H1 (cell line): ENCODE measurements around the gene ADAMTS14. TPM values are rescaled to one million over a fixed set of nuclear protein-coding genes. Genes with fewer than 3 reads are reported as not detected.

Experiments
- CTCF ChIA-PET: fragments of 300-600 bp; sonication (Branson Sonifier 250); formaldehyde crosslinking; loops from one replicate; lab custom pipeline; 2021; ENCODE audit not compliant: partially characterized antibody; lab: Charles Lee
- POLR2A ChIA-PET: fragments of 300-600 bp; sonication (Branson Sonifier 250); formaldehyde crosslinking; loops from one replicate; lab custom pipeline; 2021; ENCODE audit warnings: inconsistent platforms; ENCODE audit not compliant: partially characterized antibody; lab: Charles Lee
- DNase-seq, 2 experiments: peaks; one replicate each; pipeline versions ENCODE4 v3.0.0 to v3.0.0-alpha.2; 2010 to 2022; ENCODE audit warnings: low spot score in 2 of 2, low read depth in 1 of 2, mixed read lengths in 1 of 2
- FAIRE-seq: peaks from 2 replicates; lab custom pipeline; 2011; peaks lifted over from hg19 to GRCh38; lab: Jason Lieb, UNC
- H2AFZ ChIP-seq: 2 replicates; pipeline ENCODE4 v1.8.1; 2012; ENCODE audit warnings: low read length, inconsistent platforms
- H2AK5ac ChIP-seq: 2 replicates; pipeline ENCODE4 v1.6.1; 2013; ENCODE audit warnings: low read depth, low read length
- H2BK120ac ChIP-seq: replicated peaks from 2 replicates; pipeline ENCODE3; 2013; ENCODE audit warnings: low read depth, low read length, inconsistent platforms
- H2BK12ac ChIP-seq: 2 replicates; pipeline ENCODE4 v1.6.1; 2013; ENCODE audit warnings: low read depth, low read length
- H2BK15ac ChIP-seq: 2 replicates; pipeline ENCODE4 v1.6.1; 2013; ENCODE audit warnings: low read length
- H2BK20ac ChIP-seq: 2 replicates; pipeline ENCODE4 v1.6.1; 2013; ENCODE audit warnings: low read length
- H2BK5ac ChIP-seq: 2 replicates; pipeline ENCODE4 v1.6.1; 2013; ENCODE audit warnings: low read depth, low read length
- H3K14ac ChIP-seq: 2 replicates; pipeline ENCODE4 v1.6.1; 2013; ENCODE audit warnings: inconsistent platforms; ENCODE audit not compliant: insufficient read length
- H3K18ac ChIP-seq: 2 replicates; pipeline ENCODE4 v1.6.1; 2013; ENCODE audit warnings: low read length; ENCODE audit errors: extremely low read depth
- H3K23ac ChIP-seq: 2 replicates; pipeline ENCODE4 v1.6.1; 2013; ENCODE audit warnings: inconsistent platforms; ENCODE audit not compliant: insufficient read length
- H3K23me2 ChIP-seq: 2 replicates; pipeline ENCODE4 v1.6.1; 2013; ENCODE audit warnings: low read depth, low read length
- H3K27ac ChIP-seq: 2 replicates; pipeline ENCODE4 v1.6.1; 2011; ENCODE audit warnings: low read depth, low read length, inconsistent platforms
- H3K27me3 ChIP-seq, 4 experiments: replicated peaks in 1 of 4; 1 replicate in 1 of 4; 2 replicates in 3 of 4; pipeline versions ENCODE4 v1.6.1 to v1.8.1; 2011 to 2013; ENCODE audit warnings: low read length in 3 of 4, mild to moderate bottlenecking in 3 of 4, inconsistent platforms in 2 of 4, mixed read lengths in 2 of 4, moderate library complexity in 1 of 4; ENCODE audit not compliant: control insufficient read depth in 3 of 4, insufficient read depth in 3 of 4; ENCODE audit errors: extremely low read depth in 1 of 4
- H3K36me3 ChIP-seq, 4 experiments: 2 replicates each; pipeline versions ENCODE4 v1.6.1 to v1.8.1; 2011 to 2013; ENCODE audit warnings: mild to moderate bottlenecking in 4 of 4, low read length in 3 of 4, moderate library complexity in 2 of 4, control low read depth in 1 of 4, inconsistent platforms in 1 of 4; ENCODE audit not compliant: insufficient read depth in 4 of 4, control insufficient read depth in 2 of 4
- H3K4ac ChIP-seq: replicated peaks from 2 replicates; pipeline ENCODE3; 2013; ENCODE audit warnings: low read length, low read depth, mixed read lengths, inconsistent platforms; ENCODE audit not compliant: insufficient read length
- H3K4me1 ChIP-seq, 4 experiments: replicated peaks in 1 of 4; 1 replicate in 1 of 4; 2 replicates in 3 of 4; pipeline versions ENCODE4 v1.6.1 to v1.8.1; 2011 to 2013; ENCODE audit warnings: low read length in 3 of 4, inconsistent platforms in 2 of 4, mixed read lengths in 1 of 4; ENCODE audit not compliant: insufficient read depth in 4 of 4, control insufficient read depth in 3 of 4
- H3K4me2 ChIP-seq, 2 experiments: 2 replicates each; pipeline versions ENCODE4 v1.6.1 to v1.8.1; 2011 to 2013; ENCODE audit warnings: low read depth in 2 of 2, low read length in 2 of 2, control low read depth in 1 of 2, inconsistent platforms in 1 of 2, mild to moderate bottlenecking in 1 of 2; ENCODE audit not compliant: insufficient read depth in 1 of 2
- H3K4me3 ChIP-seq, 4 experiments: fragments of 200-600, 300-600 bp in 1 of 4; sonication (generic), shearing (Covaris generic), sonication (Bioruptor Twin) in 1 of 4; 2 replicates each; pipeline versions ENCODE4 v1.5.1 to v1.8.1; 2011 to 2016; ENCODE audit warnings: low read length in 4 of 4, low read depth in 3 of 4, control low read depth in 2 of 4, inconsistent platforms in 2 of 4, mild to moderate bottlenecking in 2 of 4, mixed read lengths in 1 of 4, moderate library complexity in 1 of 4; ENCODE audit not compliant: insufficient read depth in 2 of 4; ENCODE audit errors: extremely low read depth in 1 of 4
- H3K56ac ChIP-seq: replicated peaks from 2 replicates; pipeline ENCODE3; 2013; ENCODE audit warnings: low read depth, mild to moderate bottlenecking, mixed read lengths, low read length, inconsistent platforms; ENCODE audit not compliant: insufficient read length
- H3K79me1 ChIP-seq: 2 replicates; pipeline ENCODE4 v1.6.1; 2013; ENCODE audit warnings: low read depth, low read length, control low read depth
- H3K79me2 ChIP-seq, 2 experiments: 2 replicates each; pipeline versions ENCODE4 v1.6.1 to v1.8.1; 2012 to 2013; ENCODE audit warnings: low read length in 2 of 2, mild to moderate bottlenecking in 2 of 2, inconsistent platforms in 1 of 2; ENCODE audit not compliant: insufficient read depth in 2 of 2, control insufficient read depth in 1 of 2
- H3K9ac ChIP-seq, 4 experiments: replicated peaks in 1 of 4; 1 replicate in 1 of 4; 2 replicates in 3 of 4; pipeline versions ENCODE4 v1.6.1 to v1.8.1; 2011 to 2013; ENCODE audit warnings: low read depth in 3 of 4, low read length in 3 of 4, control low read depth in 2 of 4, mild to moderate bottlenecking in 2 of 4, moderate library complexity in 2 of 4, inconsistent platforms in 1 of 4; ENCODE audit errors: extremely low read depth in 1 of 4
- H3K9me3 ChIP-seq, 2 experiments: 2 replicates each; pipeline versions ENCODE4 v1.6.1 to v1.8.1; 2012 to 2013; ENCODE audit warnings: mild to moderate bottlenecking in 2 of 2, moderate library complexity in 2 of 2, control low read depth in 1 of 2, inconsistent platforms in 1 of 2, low read depth in 1 of 2, low read length in 1 of 2, mixed read lengths in 1 of 2; ENCODE audit not compliant: insufficient read depth in 2 of 2
- H4K20me1 ChIP-seq, 2 experiments: replicated peaks in 1 of 2; 2 replicates each; pipeline versions ENCODE3 to v1.8.1; 2011 to 2013; ENCODE audit warnings: inconsistent platforms in 2 of 2, low read length in 2 of 2, mild to moderate bottlenecking in 1 of 2; ENCODE audit not compliant: insufficient read depth in 2 of 2, control insufficient read depth in 1 of 2
- H4K5ac ChIP-seq: 2 replicates; pipeline ENCODE4 v1.6.1; 2013; ENCODE audit warnings: low read length, low read depth, mixed read lengths, inconsistent platforms; ENCODE audit not compliant: insufficient read length
- H4K8ac ChIP-seq: 2 replicates; pipeline ENCODE4 v1.8.0; 2013; ENCODE audit warnings: mild to moderate bottlenecking, moderate library complexity, low read length, inconsistent platforms; ENCODE audit not compliant: insufficient read depth; ENCODE audit errors: extremely low read depth
- H4K91ac ChIP-seq: replicated peaks from 2 replicates; pipeline ENCODE3; 2013; ENCODE audit warnings: low read length, mixed read lengths, inconsistent platforms; ENCODE audit not compliant: insufficient read length
- CHD2 ChIP-seq: IDR thresholded peaks from 2 replicates; pipeline ENCODE4 v1.6.1; 2012; ENCODE audit warnings: low read length, improper control_type of control experiment
- CTCF ChIP-seq, 3 experiments: IDR thresholded peaks; 1 replicate in 2 of 3; 2 replicates in 1 of 3; pipeline versions ENCODE4 v1.5.1 to v1.6.1; 2011; ENCODE audit warnings: low read length in 3 of 3, mild to moderate bottlenecking in 3 of 3, inconsistent platforms in 2 of 3, low read depth in 1 of 3, moderate library complexity in 1 of 3; ENCODE audit not compliant: insufficient read depth in 1 of 3; ENCODE audit errors: control extremely low read depth in 1 of 3
- EGR1 ChIP-seq: IDR thresholded peaks from 2 replicates; pipeline ENCODE4 v1.6.1; 2011; ENCODE audit warnings: low read depth, low read length, borderline replicate concordance
- EZH2 ChIP-seq: fragments of 200-600 bp; sonication (generic); IDR thresholded peaks from 2 replicates; pipeline ENCODE4 v1.7.1; 2012; ENCODE audit warnings: low read depth, mild to moderate bottlenecking, moderate library complexity, low read length, inconsistent platforms; ENCODE audit not compliant: severe bottlenecking
- HDAC2 ChIP-seq, 2 experiments: fragments of 300-600 bp in 1 of 2; sonication (generic) in 1 of 2; IDR thresholded peaks; 2 replicates each; pipeline ENCODE4 v1.6.1; 2011 to 2012; ENCODE audit warnings: low read depth in 2 of 2, low read length in 2 of 2, mild to moderate bottlenecking in 2 of 2, moderate library complexity in 2 of 2, borderline replicate concordance in 1 of 2, inconsistent platforms in 1 of 2
- HDAC6 ChIP-seq: IDR thresholded peaks from one replicate; pipeline ENCODE4 v1.7.1; 2012; ENCODE audit warnings: low read depth, mild to moderate bottlenecking, inconsistent platforms, low read length, moderate library complexity
- POLR2AphosphoS5 ChIP-seq: IDR thresholded peaks from 2 replicates; pipeline ENCODE4 v1.6.1; 2011; ENCODE audit warnings: low read depth, low read length
- RFX5 ChIP-seq: IDR thresholded peaks from 2 replicates; pipeline ENCODE4 v1.6.1; 2011; ENCODE audit warnings: low read depth, low read length, improper control_type of control experiment, borderline replicate concordance
- TBP ChIP-seq: IDR thresholded peaks from 2 replicates; pipeline ENCODE4 v1.6.1; 2011; ENCODE audit warnings: low read depth, low read length, improper control_type of control experiment
- YY1 ChIP-seq: IDR thresholded peaks from 2 replicates; pipeline ENCODE4 v1.6.1; 2011; ENCODE audit warnings: low read depth, mild to moderate bottlenecking, low read length
- WGBS, 2 experiments: shearing (Covaris generic) in 1 of 2; methylation state at CpG; one replicate each; pipeline versions ENCODE4 v1.1.6 to v1.1.7; 2013 to 2015; ENCODE audit warnings: low lambda C conversion rate in 2 of 2, mixed read lengths in 2 of 2, inconsistent platforms in 1 of 2, low coverage in 1 of 2, missing lambda C conversion rate in 1 of 2; ENCODE audit not compliant: insufficient replicate concordance in 2 of 2, insufficient coverage in 1 of 2, insufficient read length in 1 of 2; ENCODE audit errors: extremely low coverage in 1 of 2, missing lambda C conversion rate in 1 of 2; 5-methylcytosine and 5-hydroxymethylcytosine counted together
- polyA plus RNA-seq, 7 experiments: library from polyadenylated mRNA; depleted of rRNA in 3 of 7; stranded (reverse) in 5 of 7; unstranded in 2 of 7; fragments of >200 nt in 5 of 7; fragments of 200-250 nt in 2 of 7; gene quantifications; 1 replicate in 5 of 7; 2 replicates in 1 of 7; 4 replicates in 1 of 7; pipeline versions ENCODE4 v1.2.1 to v1.2.3, GENCODE V29; 2011 to 2013; ENCODE audit warnings: missing spikeins in 2 of 7, mixed read lengths in 2 of 7
- total RNA-seq: library from RNA; stranded (reverse); fragmentation: NEBNext Ultra II Directional; extraction: Animal tissue kit (Norgen Biotek cat#: 25700); gene quantifications from 2 replicates; pipeline ENCODE4 v1.2.1, GENCODE V29; 2021

Gene ADAMTS14
- total and polyA plus RNA-seq, 2 of the 8 experiments (the other 6 are each of a cell fraction or from before 2014, with no cell fraction given), result 2.0 to 2.3 TPM

GRCh38 chr10:70763567-70763966 is 91.3 kb downstream of the ADAMTS14 start:
- Histone ChIP-seq H3K23ac (no peak overlapping the region), H4K91ac (no peak overlapping the region), H3K4ac (no peak overlapping the region), H2BK15ac (no peak overlapping the region), H3K14ac (no peak overlapping the region), H2BK5ac (no peak overlapping the region), H3K4me1 (peaks cover 0 to 18% (median 12%) of the 10 kb centered on the region in 4 experiments; a peak in 6 of 7 replicates), H3K56ac (no peak overlapping the region), H2BK120ac (no peak overlapping the region), H4K5ac (no peak overlapping the region), H2AK5ac (no peak overlapping the region), H4K8ac (no peak overlapping the region), H2BK20ac (no peak overlapping the region), H3K18ac (no peak overlapping the region), H3K4me3 (no peak overlapping the region), H3K9ac (no peak overlapping the region), H3K9me3 (peaks cover 9 to 12% of the 10 kb centered on the region in 2 experiments), H2AFZ (no peak overlapping the region), H3K27me3 (no peaks in the 10 kb centered on the region), H4K20me1 (no peaks in the 10 kb centered on the region), H2BK12ac (0 out of 2 replicates have a peak overlapping the region, but pooled peaks have one; percentile 17), H3K4me2 (no peak overlapping the region), H3K79me1 (no peaks in the 10 kb centered on the region), H3K79me2 (no peaks in the 10 kb centered on the region), H3K23me2 (no peaks in the 10 kb centered on the region), H3K27ac (no peak overlapping the region), H3K36me3 (no peaks in the 10 kb centered on the region)
- ChIA-PET CTCF (interaction anchor here (0.6 to 1.2 kb wide), 2 partner anchors 10 to 180 kb away, joined by 3 read pairs; no protein-coding TSS in a partner anchor), POLR2A (no interaction called here)
- DNase-seq (no peak), FAIRE-seq (no peak)
- WGBS, 2 experiments, result 89% methylated on average over 3 of the region's 3 CpGs; no CpG with 5 or more reads in 1 of the 2 experiments
- TF ChIP-seq HDAC2 (IDR thresholded peaks at IDR 0.05; ENCODE audit: borderline replicate concordance in 1 of 2, low read depth in 2 of 2, low read length in 2 of 2) (no peak), EGR1 (no peak), TBP (no peak), YY1 (no peak), EZH2 (no peak), HDAC6 (no peak), CHD2 (no peak), POLR2AphosphoS5 (no peak), CTCF (IDR thresholded peaks at IDR 0.05; ENCODE audit: control extremely low read depth in 1 of 3, insufficient read depth in 1 of 3, low read depth in 1 of 3, low read length in 3 of 3) (no peak), RFX5 (no peak)
